GM19238 (cell line): Measurements from ENCODE around the gene WNT8A.

Experiments
- DNase-seq: peaks from one replicate; pipeline ENCODE4 v3.0.0; 2011; ENCODE audit warnings: low spot score; ENCODE audit not compliant: insufficient read length

WNT8A gene

GRCh38 chr5:138139781-138140090, 55.9 kb downstream of the WNT8A start:
- no peak for DNase-seq

GRCh38 chr5:138140268-138140667, 56.4 kb downstream of the WNT8A start:
- no peak for DNase-seq
